ENCODE data around the gene RNF43. TPM values are rescaled to one million over a fixed set of nuclear protein-coding genes. Genes with fewer than 3 reads are reported as not detected.

Gene RNF43
- total RNA-seq, 1 experiment from 2014 or later: not detected

DNA sequence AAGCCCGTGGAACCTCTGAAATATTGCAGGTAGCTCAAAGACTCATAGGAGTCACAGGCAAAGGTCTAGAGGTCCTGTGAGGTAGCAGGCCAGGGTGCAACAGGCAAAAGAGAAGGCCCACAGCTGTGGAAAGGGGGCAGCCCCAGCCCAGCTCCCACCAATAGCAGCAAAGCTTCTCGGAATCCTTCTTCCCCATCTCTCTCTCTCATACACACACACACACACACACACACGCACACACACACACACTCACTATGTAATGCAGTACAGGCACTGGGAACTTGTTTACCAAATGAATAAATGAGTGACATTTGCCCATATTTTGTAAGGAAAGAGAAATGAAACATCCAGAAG is 48.5 kb downstream of the RNF43 start:
- no peak for DNase-seq (ENCODE audit: extremely low read depth, low read depth)

Other genes starting within 250 kb of the RNF43 start
- gene EPX, start 224.8 kb downstream of the RNF43 start, total RNA-seq (2014; rRNA removed; shearing (Covaris generic)): not detected in 2 replicates
- gene MKS1, start 198.3 kb downstream of the RNF43 start, total RNA-seq (2014; rRNA removed; shearing (Covaris generic)): 20.2 and 22.1 TPM in 2 replicates
- gene LPO, start 178.9 kb downstream of the RNF43 start, total RNA-seq (2014; rRNA removed; shearing (Covaris generic)): 0.07 TPM in 1 of 2 replicates, not detected in the other
- gene MPO, start 136.6 kb downstream of the RNF43 start, total RNA-seq (2014; rRNA removed; shearing (Covaris generic)): not detected in 2 replicates
- gene TSPOAP1, start 88.7 kb downstream of the RNF43 start, total RNA-seq (2014; rRNA removed; shearing (Covaris generic)): not detected in 2 replicates
- 61.6 and 70.3 TPM in 2 replicates for gene SUPT4H1, start 65.3 kb downstream of the RNF43 start, total RNA-seq (2014; rRNA removed; shearing (Covaris generic))
- not detected in 2 replicates for gene HSF5, start 70.9 kb upstream of the RNF43 start, total RNA-seq (2014; rRNA removed; shearing (Covaris generic))
- 25.5 and 26.1 TPM in 2 replicates for gene MTMR4, start 97.1 kb upstream of the RNF43 start, total RNA-seq (2014; rRNA removed; shearing (Covaris generic))